Right atrium auricular region (tissue), 2 donors: ENCODE measurements around the gene ABI2. TPM values are rescaled to one million over a fixed set of nuclear protein-coding genes. Genes with fewer than 3 reads are reported as not detected.
"Not testable (repeated sequence)": the region's sequence is repeated elsewhere in the genome, so short reads cannot be mapped to it uniquely, and the experiment has no call there.

Experiments used
- DNase-seq: peaks from one replicate; pipeline ENCODE4 v3.0.0-alpha.2; 2019; ENCODE audit warnings: low spot score
- H3K27ac ChIP-seq, 2 donors: fragments of 200-600 bp; sonication (generic); 1 replicate in 1 of 2; 2 replicates in 1 of 2; pipeline ENCODE4 v1.5.1; 2016 to 2019
- H3K27me3 ChIP-seq, 2 donors: fragments of 200-600 bp; sonication (generic); one replicate each; pipeline versions ENCODE4 v1.5.1 to v1.6.0; 2017 to 2019
- H3K36me3 ChIP-seq: fragments of 200-600 bp; sonication (generic); one replicate; pipeline ENCODE4 v1.5.1; 2016
- H3K4me1 ChIP-seq, 2 donors: fragments of 200-600 bp; sonication (generic); one replicate each; pipeline versions ENCODE4 v1.5.1 to v1.6.0; 2017 to 2019
- H3K4me3 ChIP-seq, 2 donors: fragments of 200-600 bp; sonication (generic); 1 replicate in 1 of 2; 2 replicates in 1 of 2; pipeline ENCODE4 v1.5.1; 2017 to 2019; ENCODE audit warnings: mild to moderate bottlenecking in 1 of 2, moderate library complexity in 1 of 2
- H3K9me3 ChIP-seq, 2 donors: fragments of 200-600 bp; sonication (generic); one replicate each; pipeline ENCODE4 v1.5.1; 2019
- CTCF ChIP-seq, 2 donors: fragments of 200-600 bp; sonication (generic); IDR thresholded peaks; one replicate each; pipeline ENCODE4 v1.5.1; 2019; ENCODE audit warnings: antibody characterized with exemption in 2 of 2
- total RNA-seq, 2 donors: library from RNA; depleted of rRNA; stranded (reverse); fragments of >200 nt; gene quantifications; one replicate each; pipeline ENCODE4 v1.1.0, GENCODE V29; 2016

ABI2 gene
- total RNA-seq, 2 donors from 2014 or later: 41.5 to 52.0 TPM

GRCh38 chr2:203413796-203414195 lies 85.6 kb downstream of the ABI2 start:
- Histone ChIP-seq H3K36me3 (peaks cover 38% of the 10 kb centered on the region), H3K9me3 (no peaks in the 10 kb centered on the region), H3K27me3 (no peaks in the 10 kb centered on the region), H3K4me1 (peaks cover 0 to 20% of the 10 kb centered on the region in 2 donors), H3K4me3 (no peak overlapping the region), H3K27ac (no peak overlapping the region)
- DNase-seq: no peak
- no peak for TF ChIP-seq CTCF (IDR thresholded peaks at IDR 0.05)

- H3K36me3 ChIP-seq: peaks cover 44% of the 10 kb centered on the region
- DNase-seq: no peak
Observed at GRCh38 chr2:203418271-203418670, 90.1 kb downstream of the ABI2 start.

GRCh38 chr2:203427061-203427460 lies 98.9 kb downstream of the ABI2 start:
- H3K4me1 ChIP-seq: no peaks in the 10 kb centered on the region
- H3K4me3 ChIP-seq: no peak overlapping the region
- H3K36me3 ChIP-seq: peaks cover 35% of the 10 kb centered on the region
- H3K9me3 ChIP-seq: no peaks in the 10 kb centered on the region
- DNase-seq: no peak
- no peak for TF ChIP-seq CTCF (IDR thresholded peaks at IDR 0.05)
- no peaks in the 10 kb centered on the region for H3K27me3 ChIP-seq
- H3K27ac ChIP-seq: no peak overlapping the region

More at GRCh38 chr2:203418271-203418670, 90.1 kb downstream of the ABI2 start:
- no peak for TF ChIP-seq CTCF (IDR thresholded peaks at IDR 0.05)
- Histone ChIP-seq H3K9me3 (no peaks in the 10 kb centered on the region), H3K27me3 (no peaks in the 10 kb centered on the region), H3K4me1 (peaks cover 0 to 3% of the 10 kb centered on the region in 2 donors), H3K27ac (no peak overlapping the region), H3K4me3 (no peak overlapping the region)

- not testable (repeated sequence) for H3K27ac ChIP-seq, H3K4me3 ChIP-seq
- H3K36me3 ChIP-seq: peaks cover 29% of the 10 kb centered on the region
Observed at GRCh38 chr2:203429643-203430042, 101.4 kb downstream of the ABI2 start.

GRCh38 chr2:203431391-203432185 lies 103.4 kb downstream of the ABI2 start:
- no peak for TF ChIP-seq CTCF (IDR thresholded peaks at IDR 0.05)
- DNase-seq: no peak
- Histone ChIP-seq H3K36me3 (peaks cover 29% of the 10 kb centered on the region), H3K27me3 (no peaks in the 10 kb centered on the region), H3K4me1 (no peaks in the 10 kb centered on the region), H3K9me3 (no peaks in the 10 kb centered on the region), H3K4me3 (no peak overlapping the region), H3K27ac (no peak overlapping the region)

More at GRCh38 chr2:203429643-203430042, 101.4 kb downstream of the ABI2 start:
- not testable (repeated sequence) for H3K9me3 ChIP-seq, H3K27me3 ChIP-seq, DNase-seq, H3K4me1 ChIP-seq

GRCh38 chr2:203432811-203433210 lies 104.6 kb downstream of the ABI2 start:
- H3K9me3 ChIP-seq: no peaks in the 10 kb centered on the region
- DNase-seq: no peak
- H3K4me1 ChIP-seq: no peaks in the 10 kb centered on the region
- H3K27me3 ChIP-seq: no peaks in the 10 kb centered on the region
- TF ChIP-seq CTCF (IDR thresholded peaks at IDR 0.05): no peak
- no peak overlapping the region for H3K4me3 ChIP-seq
- H3K36me3 ChIP-seq: peaks cover 19% of the 10 kb centered on the region
- no peak overlapping the region for H3K27ac ChIP-seq
